ENCODE results near the gene RUVBL2. TPM values are rescaled to one million over a fixed set of nuclear protein-coding genes. Genes with fewer than 3 reads are reported as not detected.

The RUVBL2 gene
- total RNA-seq, 1 donor from 2014 or later, result 37.6 TPM

DNA sequence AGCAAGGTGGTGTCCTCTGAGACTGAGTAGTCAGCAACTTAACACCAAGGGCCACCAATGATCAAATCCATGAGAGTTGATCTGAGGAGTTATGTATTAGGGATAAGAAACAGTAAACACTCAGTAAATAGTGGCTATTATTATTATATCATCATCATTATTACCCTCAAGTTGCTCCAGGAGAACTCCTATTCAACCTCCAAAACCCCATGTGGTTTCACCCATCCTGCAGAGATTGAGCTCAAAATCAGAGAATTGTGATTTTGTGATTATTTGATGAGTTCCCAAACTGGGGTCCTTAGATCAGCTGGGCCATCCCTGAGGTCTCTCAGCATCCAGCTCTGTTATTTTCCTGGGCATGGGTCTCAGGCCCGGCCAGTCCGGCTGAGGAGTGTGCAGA is 67.3 kb downstream of the RUVBL2 start:
- Histone ChIP-seq H3K27ac (no peak overlapping the region), H3K9me3 (no peaks in the 10 kb centered on the region), H3K36me3 (no peaks in the 10 kb centered on the region), H3K27me3 (peaks cover 53% of the 10 kb centered on the region), H3K4me1 (peaks cover 20% of the 10 kb centered on the region), H3K4me3 (no peak overlapping the region)
- DNase-seq (no peak), ATAC-seq (no peak)
- intact Hi-C loops (cut with DNase I), result no loop called here
- TF ChIP-seq, protein P1, sequence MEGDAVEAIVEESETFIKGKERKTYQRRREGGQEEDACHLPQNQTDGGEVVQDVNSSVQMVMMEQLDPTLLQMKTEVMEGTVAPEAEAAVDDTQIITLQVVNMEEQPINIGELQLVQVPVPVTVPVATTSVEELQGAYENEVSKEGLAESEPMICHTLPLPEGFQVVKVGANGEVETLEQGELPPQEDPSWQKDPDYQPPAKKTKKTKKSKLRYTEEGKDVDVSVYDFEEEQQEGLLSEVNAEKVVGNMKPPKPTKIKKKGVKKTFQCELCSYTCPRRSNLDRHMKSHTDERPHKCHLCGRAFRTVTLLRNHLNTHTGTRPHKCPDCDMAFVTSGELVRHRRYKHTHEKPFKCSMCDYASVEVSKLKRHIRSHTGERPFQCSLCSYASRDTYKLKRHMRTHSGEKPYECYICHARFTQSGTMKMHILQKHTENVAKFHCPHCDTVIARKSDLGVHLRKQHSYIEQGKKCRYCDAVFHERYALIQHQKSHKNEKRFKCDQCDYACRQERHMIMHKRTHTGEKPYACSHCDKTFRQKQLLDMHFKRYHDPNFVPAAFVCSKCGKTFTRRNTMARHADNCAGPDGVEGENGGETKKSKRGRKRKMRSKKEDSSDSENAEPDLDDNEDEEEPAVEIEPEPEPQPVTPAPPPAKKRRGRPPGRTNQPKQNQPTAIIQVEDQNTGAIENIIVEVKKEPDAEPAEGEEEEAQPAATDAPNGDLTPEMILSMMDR (IDR thresholded peaks at IDR 0.05), result no peak

DNA sequence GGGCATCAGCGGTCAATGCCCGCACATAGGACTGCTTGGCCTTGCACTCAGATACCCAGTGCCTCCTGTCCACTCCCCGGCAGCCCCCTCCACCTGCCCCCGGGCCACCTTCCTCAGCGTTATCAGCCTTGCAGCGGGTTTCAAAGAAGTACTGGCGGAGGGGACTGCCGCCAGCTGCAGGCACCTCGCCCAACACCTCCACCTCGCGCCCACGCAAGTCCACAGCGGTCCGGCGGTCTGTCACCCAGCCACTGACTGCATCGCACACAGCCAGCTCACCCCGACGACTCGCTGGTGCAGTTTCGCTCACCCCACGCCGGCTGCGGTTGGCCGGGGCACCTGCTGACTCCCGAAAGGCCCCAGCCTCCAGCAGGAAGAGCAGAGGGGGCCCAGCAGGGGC is 67.8 kb downstream of the RUVBL2 start:
- TF ChIP-seq, protein P1 (IDR thresholded peaks at IDR 0.05), result no peak
- intact Hi-C loops (cut with DNase I), result no loop called here
- ATAC-seq, result no peak
- H3K27me3 ChIP-seq, result peaks cover 56% of the 10 kb centered on the region
- no peak overlapping the region for H3K4me3 ChIP-seq
- peaks cover 16% of the 10 kb centered on the region for H3K4me1 ChIP-seq
- H3K36me3 ChIP-seq, result no peaks in the 10 kb centered on the region
- no peaks in the 10 kb centered on the region for H3K9me3 ChIP-seq
- no peak overlapping the region for H3K27ac ChIP-seq
- no peak for DNase-seq

DNA sequence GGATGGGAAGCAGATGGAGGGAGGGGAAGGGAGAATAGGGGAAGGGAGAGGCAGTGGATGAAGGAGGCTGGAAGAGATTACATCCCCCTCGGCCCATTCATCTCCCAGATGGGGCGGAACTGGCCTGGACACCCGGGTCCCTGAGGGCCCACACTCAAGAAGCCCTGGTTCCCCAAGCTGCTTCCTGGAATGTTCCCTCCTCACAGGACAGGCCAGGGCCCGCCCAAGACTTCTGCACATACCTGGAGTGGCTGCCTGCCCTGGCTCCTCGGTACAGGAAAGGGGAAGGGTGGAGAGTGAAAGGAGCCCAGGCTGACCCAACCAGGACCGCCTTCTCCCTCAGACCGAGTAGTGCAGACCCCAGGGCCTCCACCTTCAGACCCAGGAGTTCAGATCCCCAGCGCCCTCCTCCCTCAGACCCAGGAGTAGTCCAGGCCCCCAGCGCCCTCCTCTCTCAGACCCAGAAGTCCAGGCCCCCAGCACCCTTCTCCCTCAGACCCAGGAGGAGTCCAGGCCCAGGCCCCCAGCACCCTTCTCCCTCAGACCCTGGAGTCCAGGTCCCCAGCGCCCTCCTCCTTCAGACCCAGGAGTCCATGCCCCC is 70.4 kb downstream of the RUVBL2 start:
- H3K4me1 ChIP-seq, result peaks cover 3% of the 10 kb centered on the region
- peak; percentile 83 for ATAC-seq
- no peaks in the 10 kb centered on the region for H3K9me3 ChIP-seq
- peaks cover 55% of the 10 kb centered on the region for H3K27me3 ChIP-seq
- no peak for DNase-seq
- no peak overlapping the region for H3K27ac ChIP-seq
- H3K36me3 ChIP-seq, result no peaks in the 10 kb centered on the region
- intact Hi-C loops (cut with DNase I), result no loop called here
- TF ChIP-seq, protein P1 (IDR thresholded peaks at IDR 0.05), result no peak
- peak overlapping the region; percentile 26 for H3K4me3 ChIP-seq

DNA sequence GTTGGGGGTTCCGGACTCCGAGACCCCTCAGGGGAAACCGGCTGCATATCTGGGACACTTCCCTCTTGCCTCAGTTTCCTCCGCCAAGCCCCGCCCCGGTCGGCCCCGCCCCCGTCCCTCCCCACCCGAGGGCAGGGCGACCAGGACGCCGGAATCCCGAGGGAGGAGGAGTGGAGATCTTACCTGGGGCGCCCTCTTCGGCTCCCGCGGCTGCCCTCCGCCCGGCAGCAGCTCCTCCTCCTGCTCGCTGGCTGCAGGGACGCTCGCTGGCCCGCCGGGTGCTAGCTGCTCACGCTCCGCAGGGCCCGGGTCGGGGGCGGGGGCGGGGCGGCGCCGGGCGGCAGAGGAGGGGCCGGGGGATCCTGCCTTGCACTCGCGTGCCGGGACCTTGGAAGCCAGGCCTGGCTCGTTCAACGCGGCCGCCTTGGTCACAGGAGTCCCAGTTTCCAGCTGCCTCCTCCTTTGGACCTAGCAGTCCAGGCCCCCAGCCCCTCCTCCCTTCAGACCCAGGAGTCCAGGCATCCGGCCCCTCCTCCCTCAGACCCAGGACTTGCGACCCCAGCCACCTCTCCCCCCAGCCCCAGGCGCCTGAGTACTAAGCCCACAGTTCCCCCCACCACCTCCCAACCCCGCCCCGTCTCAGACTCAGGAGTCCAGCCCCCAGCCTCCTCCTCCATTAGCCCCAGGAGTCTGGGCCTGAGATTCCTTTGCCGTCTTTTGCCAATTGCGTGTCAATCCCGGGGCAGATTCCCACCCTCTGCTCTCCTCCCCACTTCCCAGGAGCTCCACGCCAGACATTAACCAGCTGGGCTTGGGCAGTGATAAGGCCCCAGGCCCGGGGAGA is 71.3 kb downstream of the RUVBL2 start, which contains the start of gene NTF4:
Gene NTF4, minus strand, starts transcription at position 51 of the 844 bp plus-strand sequence. CDS start 2,821 bp downstream, outside the sequence.
- Histone ChIP-seq H3K27me3 (peaks cover 60% of the 10 kb centered on the region), H3K4me3 (peak within 1 kb of the TSS; percentile 26), H3K4me1 (peaks cover 3% of the 10 kb centered on the region), H3K36me3 (no peaks in the 10 kb centered on the region), H3K9me3 (no peaks in the 10 kb centered on the region), H3K27ac (no peak within 1 kb of the TSS)
- TF ChIP-seq, protein P1 (IDR thresholded peaks at IDR 0.05), result no peak
- DNase-seq (no peak), ATAC-seq (peak; percentile 79)
- intact Hi-C loops (cut with DNase I), result no loop called here

Small RNA genes lying within 50 kb of the gene (microRNA-seq; reads per million reads assigned to microRNA genes)
- gene MIR6798 (ENCODE audit: borderline microRNAs expressed), result not detected

Other genes starting within 250 kb of the RUVBL2 start
- gene IZUMO1, start 247.0 kb upstream of the RUVBL2 start, total RNA-seq, result 3.8 TPM
- gene FUT1, start 241.2 kb upstream of the RUVBL2 start, total RNA-seq, result 19.9 TPM
- not detected for gene FGF21, start 238.4 kb upstream of the RUVBL2 start, total RNA-seq
- gene BCAT2, start 182.9 kb upstream of the RUVBL2 start, total RNA-seq, result 59.0 TPM
- 23.5 TPM for gene HSD17B14, start 157.4 kb upstream of the RUVBL2 start, total RNA-seq
- gene PLEKHA4, start 125.3 kb upstream of the RUVBL2 start, total RNA-seq, result 16.0 TPM
- gene PPP1R15A, start 121.5 kb upstream of the RUVBL2 start, total RNA-seq, result 80.9 TPM
- gene TULP2, start 95.1 kb upstream of the RUVBL2 start, total RNA-seq, result not detected
- 287 TPM for gene NUCB1, start 93.6 kb upstream of the RUVBL2 start, total RNA-seq
- 3.0 TPM for gene DHDH, start 60.2 kb upstream of the RUVBL2 start, total RNA-seq
- 127 TPM for gene BAX, start 39.0 kb upstream of the RUVBL2 start, total RNA-seq
- 7,346 TPM for gene FTL, start 28.6 kb upstream of the RUVBL2 start, total RNA-seq
- gene GYS1, start 578 bp upstream of the RUVBL2 start, total RNA-seq, result 35.1 TPM
- not detected for gene LHB, start 23.2 kb downstream of the RUVBL2 start, total RNA-seq
- gene CGB3, start 30.4 kb downstream of the RUVBL2 start, total RNA-seq, result not detected
- not detected for gene CGB2, start 38.0 kb downstream of the RUVBL2 start, total RNA-seq
- gene CGB1, start 43.0 kb downstream of the RUVBL2 start, total RNA-seq, result not detected
- gene CGB5, start 50.0 kb downstream of the RUVBL2 start, total RNA-seq, result not detected
- not detected for gene CGB8, start 55.2 kb downstream of the RUVBL2 start, total RNA-seq
- gene CGB7, start 63.9 kb downstream of the RUVBL2 start, total RNA-seq, result 0.43 TPM
- gene NTF4, start 70.9 kb downstream of the RUVBL2 start, total RNA-seq, result 2.7 TPM
- not detected for gene KCNA7, start 78.8 kb downstream of the RUVBL2 start, total RNA-seq
- 179 TPM for gene SNRNP70, start 91.6 kb downstream of the RUVBL2 start, total RNA-seq
- 12.2 TPM for gene LIN7B, start 120.5 kb downstream of the RUVBL2 start, total RNA-seq
- gene C19orf73, start 125.3 kb downstream of the RUVBL2 start, total RNA-seq, result 1.5 TPM
- gene PPFIA3, start 125.7 kb downstream of the RUVBL2 start, total RNA-seq, result 10.7 TPM
- 2.2 TPM for gene HRC, start 161.5 kb downstream of the RUVBL2 start, total RNA-seq
- 44.3 TPM for gene TRPM4, start 163.9 kb downstream of the RUVBL2 start, total RNA-seq

Measured in upper lobe of right lung (tissue), 1 donor.